Stimulated activated CD4-positive, alpha-beta T cell treated with anti-CD3 and anti-CD28 coated beads, Interleukin-4, amount 100 ng/mL, for 4 hours (primary cell): ENCODE data around the gene GCC1.
"Not testable (repeated sequence)": the region's sequence is repeated elsewhere in the genome, so short reads cannot be mapped to it uniquely, and the experiment has no call there.

ENCODE experiments used
- DNase-seq, 2 experiments: peaks; one replicate each; pipeline ENCODE4 v3.0.0-alpha.2; 2020

Gene GCC1

GRCh38 chr7:127588697-127589482, 3.5 kb upstream of the GCC1 start:
- peak in 1 of 2 experiments; percentile 22 for DNase-seq

GRCh38 chr7:127588019-127588696, 2.8 kb upstream of the GCC1 start, which contains the start of gene ARF5:
TSS of gene ARF5 (plus strand) at chr7:127588411. CDS start at chr7:127588499, 88 bp downstream.
- peak; percentile 86 to 90 for DNase-seq

- no peak for DNase-seq
Observed at GRCh38 chr7:127587663-127588018, 2.2 kb upstream of the GCC1 start.

- DNase-seq: no peak
Observed at GRCh38 chr7:127586346-127586745, 950 bp upstream of the GCC1 start.

GRCh38 chr7:127584648-127585043, 750 bp downstream of the GCC1 start:
- no peak for DNase-seq

- DNase-seq: no peak
Observed at GRCh38 chr7:127582361-127582760, 3.0 kb downstream of the GCC1 start.

GRCh38 chr7:127581716-127582115, 3.7 kb downstream of the GCC1 start:
- no peak for DNase-seq

GRCh38 chr7:127580612-127581011, 4.8 kb downstream of the GCC1 start:
- DNase-seq: no peak

- DNase-seq: no peak
Observed at GRCh38 chr7:127578711-127579275, 6.6 kb downstream of the GCC1 start.

- DNase-seq: no peak
Observed at GRCh38 chr7:127578036-127578684, 7.2 kb downstream of the GCC1 start.

GRCh38 chr7:127571741-127572505, 13.5 kb downstream of the GCC1 start:
- DNase-seq: no peak

- not testable (repeated sequence) for DNase-seq
Observed at GRCh38 chr7:127568034-127568433, 17.4 kb downstream of the GCC1 start.

- no peak for DNase-seq
Observed at GRCh38 chr7:127566242-127566641, 19.2 kb downstream of the GCC1 start.

GRCh38 chr7:127557803-127558202, 27.6 kb downstream of the GCC1 start:
- no peak for DNase-seq

- no peak for DNase-seq
Observed at GRCh38 chr7:127556404-127556803, 29.0 kb downstream of the GCC1 start.

GRCh38 chr7:127551941-127552340, 33.5 kb downstream of the GCC1 start:
- DNase-seq: no peak

- DNase-seq: no peak
Observed at GRCh38 chr7:127550247-127550646, 35.1 kb downstream of the GCC1 start.

GRCh38 chr7:127546313-127546712, 39.1 kb downstream of the GCC1 start:
- DNase-seq: no peak

- no peak for DNase-seq
Observed at GRCh38 chr7:127541548-127541947, 43.8 kb downstream of the GCC1 start.

- DNase-seq: not testable (repeated sequence)
Observed at GRCh38 chr7:127540461-127540860, 44.9 kb downstream of the GCC1 start.

- no peak for DNase-seq
Observed at GRCh38 chr7:127539116-127539515, 46.3 kb downstream of the GCC1 start.

- DNase-seq: no peak
Observed at GRCh38 chr7:127536741-127537140, 48.7 kb downstream of the GCC1 start.

- DNase-seq: no peak
Observed at GRCh38 chr7:127536394-127536691, 49.1 kb downstream of the GCC1 start.
